Prostate gland (tissue), 2 donors: Measurements from ENCODE around the gene SMG6.

Experiments used
- CTCF ChIP-seq, 4 experiments: fragments of 200-600 bp in 2 of 4; fragments of 450-650 bp in 2 of 4; sonication (generic) in 2 of 4; IDR thresholded peaks; 1 replicate in 3 of 4; 2 replicates in 1 of 4; pipeline ENCODE4 v1.5.1; 2016 to 2019; ENCODE audit warnings: antibody characterized with exemption in 4 of 4, mild to moderate bottlenecking in 2 of 4, moderate library complexity in 2 of 4
- POLR2A ChIP-seq: fragments of 450-650 bp; IDR thresholded peaks from one replicate; pipeline ENCODE4 v1.6.1; 2016; ENCODE audit warnings: antibody characterized with exemption, mild to moderate bottlenecking
- POLR2AphosphoS5 ChIP-seq: sonication (generic); formaldehyde crosslinking; IDR thresholded peaks from one replicate; pipeline ENCODE4 v1.6.1; 2017; ENCODE audit warnings: antibody characterized with exemption

- TF ChIP-seq POLR2A (no peak), CTCF (IDR thresholded peaks at IDR 0.05) (no peak), POLR2AphosphoS5 (no peak)
Measured at GRCh38 chr17:2277429-2278170, 26.0 kb downstream of the SMG6 start.
